Activated naive CD4-positive, alpha-beta T cell treated with anti-CD3 and anti-CD28 coated beads, Interleukin-2, amount 50 U/mL, for 72 hours (primary cell): ENCODE measurements around the gene KCNQ1. TPM values are rescaled to one million over a fixed set of nuclear protein-coding genes. Genes with fewer than 3 reads are reported as not detected.

Source experiments
- ATAC-seq, 2 donors: fragments of 150-1000 bp; cut with Tn5 transposase; 2 replicates each; pipeline ENCODE4 v1.10.0; 2021; ENCODE audit warnings: mild to moderate bottlenecking in 2 of 2, moderate library complexity in 2 of 2
- DNase-seq, 2 donors: peaks; one replicate each; pipeline ENCODE4 v3.0.0; 2021 to 2022; ENCODE audit warnings: low spot score in 2 of 2
- H3K27ac Mint-ChIP-seq, 2 donors: one replicate each; pipeline ENCODE4 v1.8.0; 2022; ENCODE audit warnings: mild to moderate bottlenecking in 2 of 2, mixed read lengths in 2 of 2
- H3K36me3 Mint-ChIP-seq, 2 donors: one replicate each; pipeline ENCODE4 v1.8.0; 2022; ENCODE audit warnings: mixed read lengths in 2 of 2
- H3K9me3 Mint-ChIP-seq, 2 donors: one replicate each; pipeline ENCODE4 v1.8.0; 2022; ENCODE audit warnings: mixed read lengths in 2 of 2
- total RNA-seq, 2 donors: library from RNA; stranded (reverse); gene quantifications; one replicate each; pipeline ENCODE4 v1.2.3, GENCODE V29; 2022

KCNQ1 gene
- total RNA-seq, 2 donors from 2014 or later: 12.2 to 19.3 TPM

DNA sequence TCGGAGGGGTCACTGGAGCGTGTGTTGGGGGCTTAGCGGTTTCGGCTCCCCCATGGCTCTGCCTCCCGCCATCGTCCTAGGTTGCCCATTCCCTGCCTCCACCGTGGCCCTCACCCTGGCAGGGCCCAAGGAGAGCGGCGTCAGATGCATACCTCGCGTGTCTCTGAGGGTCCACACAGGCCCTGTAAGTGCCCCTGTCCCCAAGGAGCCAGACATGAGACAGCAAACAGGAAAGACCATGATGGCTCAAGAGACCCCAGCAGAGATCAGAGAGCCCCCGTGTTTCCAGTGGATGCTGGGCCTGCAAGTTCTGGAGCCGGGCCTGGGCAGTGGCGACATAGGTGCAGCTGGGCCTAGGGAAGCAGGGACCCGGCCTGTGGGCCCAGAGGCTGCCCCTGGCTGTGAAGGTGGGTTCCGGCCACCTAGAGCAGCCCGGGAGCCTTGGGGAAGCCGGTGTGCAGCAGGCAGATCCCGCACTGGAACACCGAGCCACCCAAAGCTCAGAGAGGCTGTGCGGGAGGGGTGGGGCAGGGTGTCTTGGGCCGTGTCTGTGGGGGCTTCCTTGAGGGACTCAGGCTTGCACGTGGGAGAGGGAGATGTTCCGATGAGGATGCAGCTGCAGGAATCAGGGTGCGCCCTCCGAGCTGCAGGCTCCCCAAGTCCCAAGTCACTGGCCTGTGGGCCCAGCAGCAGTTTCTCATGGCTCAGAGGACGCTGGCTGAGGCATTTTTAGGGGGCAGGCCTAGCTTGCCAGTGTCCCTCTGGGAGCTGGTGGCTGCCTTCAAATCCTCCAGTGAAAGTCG is 128.6 kb downstream of the KCNQ1 start:
- peak in 1 of 2 donors; percentile 30 for DNase-seq

GRCh38 chr11:2574043-2574552 is 129.3 kb downstream of the KCNQ1 start:
- DNase-seq (peak in 1 of 2 donors; percentile 51), ATAC-seq (no peak)
- Mint-ChIP-seq H3K9me3 (no peaks in the 10 kb centered on the region), H3K27ac (no peak overlapping the region), H3K36me3 (no peaks in the 10 kb centered on the region)

More for the DNA sequence above, 128.6 kb downstream of the KCNQ1 start:
- ATAC-seq: no peak
- Mint-ChIP-seq H3K9me3 (no peaks in the 10 kb centered on the region), H3K36me3 (no peaks in the 10 kb centered on the region), H3K27ac (peak overlapping the region in 1 of 2 donors; percentile 36)

- H3K36me3 Mint-ChIP-seq: no peaks in the 10 kb centered on the region
- no peaks in the 10 kb centered on the region for H3K9me3 Mint-ChIP-seq
- H3K27ac Mint-ChIP-seq: no peak overlapping the region
- ATAC-seq (no peak), DNase-seq (peak in 1 of 2 donors; percentile 44)
Measured at GRCh38 chr11:2574553-2575535, 130.0 kb downstream of the KCNQ1 start.

DNA sequence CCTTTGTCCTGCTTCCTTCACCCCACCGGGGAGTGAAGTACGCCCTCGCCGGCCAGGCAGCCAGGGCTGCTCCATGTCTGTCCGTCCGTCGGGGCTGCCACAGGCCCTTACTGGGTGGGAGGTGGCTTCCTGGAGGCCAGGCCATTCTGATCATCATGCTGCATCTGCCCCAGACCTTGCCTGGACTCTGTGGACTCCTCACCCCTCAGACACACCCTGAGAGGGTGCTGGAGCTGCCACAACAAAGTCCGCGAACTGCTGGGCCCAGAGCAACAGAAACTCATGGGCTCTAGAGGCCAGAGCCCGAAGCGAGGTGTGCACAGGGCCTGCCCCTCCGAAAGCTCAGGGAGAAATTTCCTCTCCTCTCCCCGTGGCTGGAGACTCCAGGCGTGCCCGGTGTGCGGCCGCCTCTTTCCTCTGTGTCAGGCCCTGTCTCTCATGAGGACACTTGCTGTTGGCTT is 130.8 kb downstream of the KCNQ1 start:
- no peak for ATAC-seq

GRCh38 chr11:2576111-2576510 is 131.3 kb downstream of the KCNQ1 start:
- Mint-ChIP-seq H3K36me3 (no peaks in the 10 kb centered on the region), H3K27ac (no peak overlapping the region), H3K9me3 (no peaks in the 10 kb centered on the region)
- DNase-seq: peak in 1 of 2 donors; percentile 47
- ATAC-seq: no peak

More for the DNA sequence above, 130.8 kb downstream of the KCNQ1 start:
- Mint-ChIP-seq H3K9me3 (no peaks in the 10 kb centered on the region), H3K36me3 (no peaks in the 10 kb centered on the region), H3K27ac (no peak overlapping the region)
- peak in 1 of 2 donors; percentile 41 for DNase-seq

DNA sequence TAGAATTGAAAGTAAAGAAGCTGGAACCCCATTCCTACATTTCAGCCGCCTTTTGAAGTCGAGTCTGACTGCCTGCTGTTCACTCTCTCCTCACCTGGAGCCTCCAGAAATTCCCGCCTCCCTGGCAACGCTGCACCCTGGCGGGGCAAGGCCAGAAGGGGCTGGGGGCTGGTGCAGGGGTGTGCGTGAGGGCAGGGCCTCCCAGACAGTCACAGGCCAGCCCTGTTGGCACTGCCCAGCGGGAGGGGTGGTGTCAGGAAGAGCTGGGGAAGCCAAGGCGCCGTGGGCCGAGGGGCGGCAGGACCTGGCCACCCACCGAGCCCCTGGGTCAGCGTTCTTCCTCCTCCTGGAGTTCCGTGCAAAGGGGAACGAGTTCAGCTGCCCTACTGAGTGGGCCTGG is 131.7 kb downstream of the KCNQ1 start:
- ATAC-seq: no peak
- DNase-seq: peak in 1 of 2 donors; percentile 45
- no peaks in the 10 kb centered on the region for H3K9me3 Mint-ChIP-seq

GRCh38 chr11:2577031-2577990 is 132.5 kb downstream of the KCNQ1 start:
- DNase-seq (peak in 1 of 2 donors; percentile 51), ATAC-seq (no peak)
- Mint-ChIP-seq H3K9me3 (no peaks in the 10 kb centered on the region), H3K27ac (no peak overlapping the region), H3K36me3 (no peaks in the 10 kb centered on the region)

More for the DNA sequence above, 131.7 kb downstream of the KCNQ1 start:
- Mint-ChIP-seq H3K27ac (no peak overlapping the region), H3K36me3 (no peaks in the 10 kb centered on the region)

- Mint-ChIP-seq H3K27ac (no peak overlapping the region), H3K36me3 (no peaks in the 10 kb centered on the region), H3K9me3 (no peaks in the 10 kb centered on the region)
Measured at GRCh38 chr11:2577991-2578928, 133.5 kb downstream of the KCNQ1 start.

GRCh38 chr11:2578929-2579270 is 134.1 kb downstream of the KCNQ1 start:
- DNase-seq (no peak), ATAC-seq (no peak)
- Mint-ChIP-seq H3K36me3 (no peaks in the 10 kb centered on the region), H3K9me3 (no peaks in the 10 kb centered on the region), H3K27ac (no peak overlapping the region)

More at GRCh38 chr11:2577991-2578928, 133.5 kb downstream of the KCNQ1 start:
- ATAC-seq (no peak), DNase-seq (peak in 1 of 2 donors; percentile 51)

DNA sequence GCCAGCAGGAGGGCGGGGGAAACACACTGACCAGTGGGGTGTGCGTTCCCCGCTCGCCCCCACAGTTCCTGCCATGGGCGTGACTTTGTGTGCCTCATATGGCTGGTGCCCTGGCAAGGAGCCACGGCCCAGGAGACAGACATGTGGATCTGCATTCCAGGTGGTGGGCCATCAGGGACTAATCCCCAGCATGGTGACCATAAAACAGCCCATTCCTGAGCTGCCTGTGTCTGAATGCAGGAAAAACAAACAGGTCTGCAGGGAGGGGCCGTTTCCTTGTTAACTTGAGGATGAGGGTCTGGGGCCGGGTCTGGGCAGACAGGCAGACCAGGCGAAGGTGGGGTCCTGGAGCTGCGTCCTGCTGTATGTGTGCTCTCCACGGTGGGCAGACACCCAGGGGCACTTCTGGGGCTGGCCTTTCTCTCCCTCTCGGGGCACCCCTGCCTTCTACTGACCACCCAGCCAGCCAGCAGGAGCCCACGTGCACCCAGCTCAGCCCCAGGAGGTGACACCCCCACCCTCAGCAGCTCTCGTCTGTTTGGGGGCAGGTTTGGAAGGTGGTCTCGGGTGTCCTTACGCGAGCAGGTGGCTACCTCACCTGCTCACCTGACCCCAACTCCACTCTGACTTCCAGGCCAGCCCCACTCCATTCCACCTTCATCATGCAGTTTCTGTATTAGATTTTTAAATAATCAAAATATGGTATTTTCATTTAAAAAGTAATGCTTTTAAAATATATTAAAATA is 134.7 kb downstream of the KCNQ1 start:
- H3K36me3 Mint-ChIP-seq: no peaks in the 10 kb centered on the region
- ATAC-seq: no peak
- DNase-seq: peak in 1 of 2 donors; percentile 43
- H3K9me3 Mint-ChIP-seq: no peaks in the 10 kb centered on the region
- no peak overlapping the region for H3K27ac Mint-ChIP-seq

GRCh38 chr11:2580061-2580421 is 135.2 kb downstream of the KCNQ1 start:
- H3K36me3 Mint-ChIP-seq: no peaks in the 10 kb centered on the region
- no peak for ATAC-seq

GRCh38 chr11:2580571-2581001 is 135.8 kb downstream of the KCNQ1 start:
- peak in 1 of 2 donors; percentile 46 for DNase-seq
- no peak overlapping the region for H3K27ac Mint-ChIP-seq
- no peak for ATAC-seq
- no peaks in the 10 kb centered on the region for H3K36me3 Mint-ChIP-seq
- H3K9me3 Mint-ChIP-seq: no peaks in the 10 kb centered on the region

More at GRCh38 chr11:2580061-2580421, 135.2 kb downstream of the KCNQ1 start:
- DNase-seq: no peak
- no peak overlapping the region for H3K27ac Mint-ChIP-seq
- H3K9me3 Mint-ChIP-seq: no peaks in the 10 kb centered on the region

DNA sequence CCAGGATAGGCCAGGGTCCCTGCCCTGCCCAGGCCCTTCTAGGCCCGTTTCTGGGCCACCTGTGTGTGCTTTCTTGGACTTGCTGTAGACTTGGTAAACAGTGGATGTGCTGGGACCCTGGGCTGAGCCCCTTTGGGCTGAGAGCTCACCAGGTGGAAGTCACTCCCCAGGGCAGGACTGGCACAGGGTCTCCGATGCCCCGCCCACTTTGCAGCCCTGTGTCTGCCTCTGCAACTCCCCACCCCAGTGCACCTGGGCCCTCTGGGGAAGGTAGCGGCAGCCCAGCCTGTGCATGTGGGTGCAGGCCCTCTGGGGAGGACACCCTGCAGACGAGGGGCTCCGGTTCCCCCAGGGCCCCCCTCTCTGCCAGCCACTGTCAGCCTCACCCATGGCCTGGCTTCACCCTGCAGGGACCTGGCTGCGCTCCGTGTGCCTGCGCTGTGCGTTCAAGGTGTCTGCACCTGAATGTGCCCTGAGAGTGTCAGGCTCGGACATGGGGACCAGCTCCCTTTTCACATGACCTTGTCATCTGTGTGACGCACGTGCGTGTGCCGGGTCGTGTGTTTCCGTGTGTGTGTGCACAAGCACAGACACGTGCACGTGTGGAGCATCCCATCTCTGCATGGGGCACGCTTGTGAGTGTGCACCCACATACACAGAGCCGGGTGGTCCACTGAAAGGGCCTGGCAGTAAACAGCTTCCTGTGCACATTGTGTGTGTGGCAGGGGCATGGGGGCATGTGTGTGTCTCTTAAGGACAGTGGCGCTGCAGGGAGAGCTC is 136.5 kb downstream of the KCNQ1 start:
- no peaks in the 10 kb centered on the region for H3K9me3 Mint-ChIP-seq
- H3K27ac Mint-ChIP-seq: no peak overlapping the region
- no peaks in the 10 kb centered on the region for H3K36me3 Mint-ChIP-seq
- DNase-seq (peak in 1 of 2 donors; percentile 53), ATAC-seq (no peak)

- no peaks in the 10 kb centered on the region for H3K9me3 Mint-ChIP-seq
- no peaks in the 10 kb centered on the region for H3K36me3 Mint-ChIP-seq
- ATAC-seq (no peak), DNase-seq (no peak)
- no peak overlapping the region for H3K27ac Mint-ChIP-seq
Measured at GRCh38 chr11:2581931-2582350, 137.1 kb downstream of the KCNQ1 start.
